ENCODE measurements around the gene AVPR1B. TPM values are rescaled to one million over a fixed set of nuclear protein-coding genes. Genes with fewer than 3 reads are reported as not detected.

Gene AVPR1B
- total RNA-seq, 1 donor from 2014 or later, result not detected

DNA sequence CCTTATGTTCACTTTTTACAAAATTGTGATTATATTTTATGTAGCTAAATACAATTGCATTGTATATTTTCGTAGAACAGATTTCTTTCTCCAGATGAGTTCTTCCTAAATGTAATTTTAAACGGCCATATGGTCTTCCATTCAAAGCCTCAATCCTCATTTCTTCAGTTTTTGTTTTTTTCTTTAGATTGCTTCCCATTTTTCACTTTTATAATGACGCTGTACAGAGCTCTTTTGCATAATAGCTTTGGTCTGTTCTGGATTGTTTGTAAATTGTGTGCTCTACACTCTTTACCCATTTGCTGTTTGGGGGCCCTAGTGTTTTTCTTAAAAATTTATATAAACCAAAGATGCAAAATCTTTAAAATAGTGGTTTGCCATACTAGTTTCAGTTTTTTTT is 27.8 kb downstream of the AVPR1B start:
- H3K27me3 Mint-ChIP-seq (ENCODE audit: insufficient read depth), result peaks cover 51% of the 10 kb centered on the region
- H3K27ac Mint-ChIP-seq, result no peak overlapping the region
- no peak overlapping the region for H3K4me3 Mint-ChIP-seq

DNA sequence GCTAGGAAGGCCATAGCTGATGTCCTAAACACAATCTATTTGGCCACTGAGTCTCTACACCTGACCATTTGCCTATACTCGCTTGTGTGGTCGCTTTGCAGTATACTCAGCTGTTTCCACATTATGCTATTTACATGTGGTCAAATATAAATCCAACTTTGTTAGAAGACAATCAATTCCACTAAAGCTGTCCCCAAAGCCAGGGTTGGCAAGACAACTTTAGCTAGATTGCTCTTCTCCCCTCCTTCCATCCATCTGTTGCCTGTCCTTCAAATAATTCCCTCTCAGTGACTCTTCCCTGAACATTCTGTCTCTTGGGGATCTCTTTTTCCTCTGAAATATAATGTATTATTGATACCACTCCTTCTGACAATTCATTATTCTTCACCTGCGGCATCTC is 30.1 kb downstream of the AVPR1B start:
- H3K9me3 Mint-ChIP-seq, result no peaks in the 10 kb centered on the region
- no peaks in the 10 kb centered on the region for H3K36me3 Mint-ChIP-seq (ENCODE audit: low read depth)
- peaks cover 38% of the 10 kb centered on the region for H3K27me3 Mint-ChIP-seq (ENCODE audit: insufficient read depth)
- no peak overlapping the region for H3K27ac Mint-ChIP-seq
- H3K4me3 Mint-ChIP-seq, result no peak overlapping the region
- no peak for DNase-seq (ENCODE audit: low spot score)
- intact Hi-C loops (cut with micrococcal nuclease), result no loop called here
- H3K4me1 Mint-ChIP-seq (ENCODE audit: low read depth), result no peaks in the 10 kb centered on the region

More for the DNA sequence above, 27.8 kb downstream of the AVPR1B start:
- intact Hi-C loops (cut with micrococcal nuclease), result no loop called here
- no peaks in the 10 kb centered on the region for H3K4me1 Mint-ChIP-seq (ENCODE audit: low read depth)
- H3K9me3 Mint-ChIP-seq, result no peaks in the 10 kb centered on the region
- H3K36me3 Mint-ChIP-seq (ENCODE audit: low read depth), result no peaks in the 10 kb centered on the region
- no peak for DNase-seq (ENCODE audit: low spot score)

DNA sequence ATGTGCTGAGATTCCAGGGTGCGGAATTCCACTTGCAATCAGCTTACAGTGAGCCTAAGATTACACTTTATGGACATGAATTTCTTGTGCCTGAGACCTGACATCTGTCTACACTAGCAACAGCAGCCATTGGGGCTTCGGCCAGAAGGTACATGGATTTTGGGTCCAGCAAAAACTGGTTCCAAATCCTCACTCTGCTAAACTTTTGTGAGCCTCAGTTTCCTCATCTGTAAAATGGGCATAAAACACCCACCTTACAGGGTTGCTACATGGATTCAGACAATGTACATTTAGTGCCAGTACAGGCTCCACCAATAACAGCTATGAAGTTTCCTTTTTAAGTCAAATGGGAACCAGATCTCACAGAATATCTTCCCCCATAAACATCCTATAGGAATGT is 33.4 kb downstream of the AVPR1B start:
- no peak overlapping the region for H3K27ac Mint-ChIP-seq
- H3K27me3 Mint-ChIP-seq (ENCODE audit: insufficient read depth), result peaks cover 38% of the 10 kb centered on the region
- intact Hi-C loops (cut with micrococcal nuclease), result no loop called here
- no peaks in the 10 kb centered on the region for H3K9me3 Mint-ChIP-seq
- no peaks in the 10 kb centered on the region for H3K36me3 Mint-ChIP-seq (ENCODE audit: low read depth)
- no peak for DNase-seq (ENCODE audit: low spot score)
- H3K4me3 Mint-ChIP-seq, result no peak overlapping the region
- peaks cover 18% of the 10 kb centered on the region for H3K4me1 Mint-ChIP-seq (ENCODE audit: low read depth)

DNA sequence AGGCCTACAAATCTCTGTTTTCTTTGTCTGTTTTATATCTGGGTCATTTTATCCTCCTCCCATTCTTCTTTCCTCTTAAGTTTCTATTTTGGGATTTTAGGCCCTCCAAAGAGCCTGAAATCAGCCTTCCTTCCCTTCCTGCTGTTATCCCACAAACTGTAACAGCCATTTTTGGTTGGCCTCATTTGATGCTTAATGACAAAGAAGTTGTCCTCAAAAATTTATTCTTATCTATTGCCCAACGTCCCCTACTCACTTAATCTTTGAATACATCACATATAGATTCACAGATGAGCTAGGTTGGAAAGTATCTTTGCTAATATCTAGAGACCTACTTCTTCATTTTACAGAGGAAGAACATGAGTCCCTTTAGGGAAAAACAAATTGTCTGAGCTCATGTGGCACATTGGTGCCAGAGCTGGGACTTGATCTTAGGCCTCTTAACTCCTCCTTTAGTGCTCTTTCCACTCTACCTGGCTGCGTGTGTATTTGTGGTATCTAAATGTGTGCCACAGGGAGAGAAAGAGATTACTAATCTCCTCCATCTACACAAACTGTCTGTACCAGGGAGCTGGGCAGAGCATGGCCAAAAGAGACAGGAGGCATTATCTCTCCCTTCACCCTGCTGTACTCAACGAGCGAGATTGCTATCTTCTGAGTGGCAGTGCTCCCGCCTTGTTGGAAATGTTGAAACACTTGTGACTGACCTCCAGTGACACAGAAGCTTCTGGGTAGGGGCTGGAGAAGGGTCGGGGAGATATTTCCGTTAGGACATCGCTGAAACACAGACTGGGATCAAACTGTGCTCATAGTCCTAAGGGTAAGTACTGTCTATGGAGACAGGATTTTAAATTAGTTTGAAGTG is 34.1 kb downstream of the AVPR1B start:
- no peak overlapping the region for H3K4me3 Mint-ChIP-seq
- peaks cover 18% of the 10 kb centered on the region for H3K4me1 Mint-ChIP-seq (ENCODE audit: low read depth)
- H3K36me3 Mint-ChIP-seq (ENCODE audit: low read depth), result no peaks in the 10 kb centered on the region
- intact Hi-C loops (cut with micrococcal nuclease), result no loop called here
- H3K27me3 Mint-ChIP-seq (ENCODE audit: insufficient read depth), result peaks cover 37% of the 10 kb centered on the region
- no peak for DNase-seq (ENCODE audit: low spot score)
- no peak overlapping the region for H3K27ac Mint-ChIP-seq
- H3K9me3 Mint-ChIP-seq, result no peaks in the 10 kb centered on the region

GRCh38 chr1:206081856-206082255 is 35.3 kb downstream of the AVPR1B start:
- intact Hi-C loops (cut with micrococcal nuclease), result loop anchor here (1.0 kb wide), 1 partner anchor 9 kb away; no protein-coding TSS in a partner anchor
- Mint-ChIP-seq H3K27me3 (ENCODE audit: insufficient read depth) (peaks cover 33% of the 10 kb centered on the region), H3K4me1 (ENCODE audit: low read depth) (peaks cover 18% of the 10 kb centered on the region)

GRCh38 chr1:206080026-206080820 is 37.0 kb downstream of the AVPR1B start:
- Mint-ChIP-seq H3K9me3 (no peaks in the 10 kb centered on the region), H3K27me3 (ENCODE audit: insufficient read depth) (peaks cover 40% of the 10 kb centered on the region), H3K36me3 (ENCODE audit: low read depth) (no peaks in the 10 kb centered on the region), H3K4me1 (ENCODE audit: low read depth) (peaks cover 18% of the 10 kb centered on the region), H3K4me3 (no peak overlapping the region), H3K27ac (no peak overlapping the region)
- DNase-seq (ENCODE audit: low spot score), result no peak
- intact Hi-C loops (cut with micrococcal nuclease), result no loop called here

More at GRCh38 chr1:206081856-206082255, 35.3 kb downstream of the AVPR1B start:
- H3K4me3 Mint-ChIP-seq, result no peak overlapping the region
- no peak overlapping the region for H3K27ac Mint-ChIP-seq
- H3K9me3 Mint-ChIP-seq, result no peaks in the 10 kb centered on the region
- no peaks in the 10 kb centered on the region for H3K36me3 Mint-ChIP-seq (ENCODE audit: low read depth)
- no peak for DNase-seq (ENCODE audit: low spot score)

DNA sequence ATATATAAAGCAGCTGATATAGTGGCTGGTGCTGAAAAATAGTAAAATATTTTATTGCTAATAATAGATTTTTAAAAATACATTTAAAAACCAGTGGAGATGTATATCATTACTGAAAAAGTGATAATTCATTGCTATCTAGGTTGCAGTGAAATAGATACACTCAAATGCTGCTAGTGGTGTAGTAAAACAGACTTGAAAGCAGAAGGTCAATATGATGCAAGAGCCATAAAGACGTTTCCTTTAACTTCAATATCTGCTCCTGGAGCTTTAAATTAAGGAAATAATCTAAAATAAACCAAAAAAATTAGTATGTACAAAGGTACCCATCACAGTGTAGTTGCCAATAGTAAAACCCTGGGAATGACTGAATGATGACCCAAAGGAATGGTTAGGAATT is 38.1 kb downstream of the AVPR1B start:
- no peak for DNase-seq (ENCODE audit: low spot score)
- Mint-ChIP-seq H3K9me3 (no peaks in the 10 kb centered on the region), H3K4me3 (no peak overlapping the region), H3K27me3 (ENCODE audit: insufficient read depth) (peaks cover 41% of the 10 kb centered on the region), H3K27ac (no peak overlapping the region), H3K4me1 (ENCODE audit: low read depth) (peaks cover 18% of the 10 kb centered on the region), H3K36me3 (ENCODE audit: low read depth) (no peaks in the 10 kb centered on the region)
- intact Hi-C loops (cut with micrococcal nuclease), result no loop called here

- H3K4me1 Mint-ChIP-seq (ENCODE audit: low read depth), result peaks cover 16% of the 10 kb centered on the region
- no peaks in the 10 kb centered on the region for H3K9me3 Mint-ChIP-seq
- H3K27me3 Mint-ChIP-seq (ENCODE audit: insufficient read depth), result peaks cover 43% of the 10 kb centered on the region
- intact Hi-C loops (cut with micrococcal nuclease), result no loop called here
- H3K27ac Mint-ChIP-seq, result no peak overlapping the region
- no peaks in the 10 kb centered on the region for H3K36me3 Mint-ChIP-seq (ENCODE audit: low read depth)
- no peak overlapping the region for H3K4me3 Mint-ChIP-seq
- DNase-seq (ENCODE audit: low spot score), result no peak
Observed at GRCh38 chr1:206075786-206076755, 41.1 kb downstream of the AVPR1B start.

DNA sequence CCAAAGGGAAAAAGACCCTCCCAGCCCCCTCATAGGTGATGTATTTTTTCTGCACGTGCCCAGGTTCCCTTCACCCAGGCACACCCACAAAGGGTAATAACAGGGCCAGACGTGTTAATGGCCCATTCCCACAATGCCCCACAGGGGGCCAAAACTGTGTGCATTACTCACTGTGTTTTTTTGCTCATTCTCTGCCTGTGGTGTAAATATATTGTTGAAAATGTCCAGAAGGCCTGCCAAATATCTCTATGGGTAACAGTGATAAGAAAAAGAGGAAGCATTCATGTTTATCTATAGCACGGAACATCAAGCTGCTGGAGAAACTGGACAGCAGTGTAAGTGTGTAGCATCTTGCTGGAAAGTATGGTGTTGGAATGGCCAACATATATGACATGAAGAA is 42.3 kb downstream of the AVPR1B start:
- H3K27me3 Mint-ChIP-seq (ENCODE audit: insufficient read depth), result peaks cover 42% of the 10 kb centered on the region

DNA sequence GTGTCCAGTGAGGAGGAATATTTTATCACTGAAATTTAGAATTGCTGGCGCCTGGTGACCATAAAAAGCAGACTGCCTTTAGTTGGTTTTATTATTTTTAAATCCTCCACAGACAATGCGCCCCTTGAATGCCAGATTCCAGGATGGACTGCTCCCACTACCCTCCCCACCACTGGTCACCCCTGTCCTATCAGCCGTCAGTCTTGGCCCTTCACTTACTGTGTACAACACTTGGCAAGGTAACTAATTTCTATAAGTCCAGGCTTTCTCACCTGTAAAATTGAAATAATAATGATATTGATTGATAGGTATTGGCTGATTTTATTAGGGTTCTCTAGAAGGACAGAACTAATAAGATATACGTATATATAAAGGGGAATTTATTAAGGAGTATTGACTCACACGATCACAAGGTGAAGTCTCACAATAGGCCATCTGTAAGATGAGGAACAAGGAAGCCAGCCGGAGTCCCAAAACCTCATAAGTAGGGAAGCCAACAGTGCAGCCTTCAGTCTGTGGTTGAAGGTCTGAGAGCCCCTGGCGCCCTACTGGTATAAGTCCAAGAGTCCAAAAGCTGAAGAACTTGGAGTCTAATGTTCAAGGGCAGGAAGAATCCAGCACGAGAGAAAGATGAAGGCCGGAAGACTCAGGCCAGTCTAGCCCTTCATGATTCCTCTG is 46.4 kb downstream of the AVPR1B start:
- H3K4me1 Mint-ChIP-seq (ENCODE audit: low read depth), result peaks cover 18% of the 10 kb centered on the region
- peaks cover 60% of the 10 kb centered on the region for H3K27me3 Mint-ChIP-seq (ENCODE audit: insufficient read depth)
- no peak for DNase-seq (ENCODE audit: low spot score)
- H3K36me3 Mint-ChIP-seq (ENCODE audit: low read depth), result no peaks in the 10 kb centered on the region
- H3K27ac Mint-ChIP-seq, result no peak overlapping the region
- H3K9me3 Mint-ChIP-seq, result no peaks in the 10 kb centered on the region
- intact Hi-C loops (cut with micrococcal nuclease), result loop anchor here (5.0 kb wide), 1 partner anchor 37 kb away; no protein-coding TSS in a partner anchor
- no peak overlapping the region for H3K4me3 Mint-ChIP-seq

More for the DNA sequence above, 42.3 kb downstream of the AVPR1B start:
- intact Hi-C loops (cut with micrococcal nuclease), result loop anchor here (5.0 kb wide), 1 partner anchor 32 kb away; no protein-coding TSS in a partner anchor
- no peak for DNase-seq (ENCODE audit: low spot score)
- no peaks in the 10 kb centered on the region for H3K9me3 Mint-ChIP-seq
- no peak overlapping the region for H3K27ac Mint-ChIP-seq
- peaks cover 4% of the 10 kb centered on the region for H3K4me1 Mint-ChIP-seq (ENCODE audit: low read depth)
- no peaks in the 10 kb centered on the region for H3K36me3 Mint-ChIP-seq (ENCODE audit: low read depth)
- no peak overlapping the region for H3K4me3 Mint-ChIP-seq

DNA sequence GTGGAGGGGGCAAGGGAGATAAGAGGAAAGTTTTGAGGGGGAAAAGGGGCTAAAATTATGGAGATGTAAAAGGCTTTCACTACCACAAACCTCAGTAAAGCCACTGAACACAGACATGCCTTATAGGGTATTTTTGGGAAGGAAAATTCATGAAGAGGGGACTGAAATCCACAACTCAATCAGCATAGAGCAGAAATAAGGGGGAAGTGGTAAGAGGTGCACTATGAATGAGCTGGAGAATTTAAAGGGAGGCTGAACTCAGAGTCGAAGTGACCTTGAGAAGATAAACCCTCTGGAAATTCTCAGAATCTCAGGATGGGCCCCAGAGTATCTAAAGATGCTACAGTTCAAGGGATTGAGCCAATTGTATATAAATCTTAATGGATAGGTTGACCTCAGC is 48.9 kb downstream of the AVPR1B start:
- H3K4me3 Mint-ChIP-seq, result no peak overlapping the region
- H3K36me3 Mint-ChIP-seq (ENCODE audit: low read depth), result no peaks in the 10 kb centered on the region
- DNase-seq (ENCODE audit: low spot score), result no peak
- peaks cover 18% of the 10 kb centered on the region for H3K4me1 Mint-ChIP-seq (ENCODE audit: low read depth)
- no peaks in the 10 kb centered on the region for H3K9me3 Mint-ChIP-seq
- peaks cover 55% of the 10 kb centered on the region for H3K27me3 Mint-ChIP-seq (ENCODE audit: insufficient read depth)
- H3K27ac Mint-ChIP-seq, result no peak overlapping the region
- intact Hi-C loops (cut with micrococcal nuclease), result no loop called here
